ENCODE measurements around the gene NEUROG2.

Gene NEUROG2

GRCh38 chr4:112473985-112474384 lies 42.0 kb downstream of the NEUROG2 start:
- DNase-seq = no peak

- no peak for DNase-seq
Measured at GRCh38 chr4:112472318-112472717, 43.7 kb downstream of the NEUROG2 start.
